GM06990 (cell line): ENCODE measurements around the gene VTI1B.

Source experiments
- DNase-seq: peaks from one replicate; pipeline ENCODE4 v3.0.0-alpha.2; 2011; ENCODE audit not compliant: insufficient read length; ENCODE audit errors: extremely low read depth
- H3K27me3 ChIP-seq: replicated peaks from 2 replicates; pipeline ENCODE4 v1.6.0; 2011; ENCODE audit warnings: low read length; ENCODE audit not compliant: control insufficient read depth, insufficient read depth
- H3K36me3 ChIP-seq: 2 replicates; pipeline ENCODE4 v1.5.1; 2011; ENCODE audit warnings: low read length; ENCODE audit not compliant: control insufficient read depth, insufficient read depth
- H3K4me3 ChIP-seq: replicated peaks from 2 replicates; pipeline ENCODE4 v1.5.1; 2011; ENCODE audit warnings: low read depth, mild to moderate bottlenecking, control low read depth, low read length
- CTCF ChIP-seq: IDR thresholded peaks from 2 replicates; pipeline ENCODE4 v1.5.1; 2011; ENCODE audit warnings: low read length, control low read depth, mild to moderate bottlenecking, inconsistent platforms; ENCODE audit not compliant: insufficient read depth, poor library complexity, severe bottlenecking

VTI1B gene

GRCh38 chr14:67668559-67668958, 5.9 kb downstream of the VTI1B start:
- DNase-seq = peak; percentile 41
- TF ChIP-seq CTCF = no peak

GRCh38 chr14:67666750-67667449, 7.5 kb downstream of the VTI1B start:
- no peaks in the 10 kb centered on the region for H3K27me3 ChIP-seq
- DNase-seq = peak; percentile 20
- H3K4me3 ChIP-seq = no peak overlapping the region
- TF ChIP-seq CTCF = peak; percentile 58
- H3K36me3 ChIP-seq = no peaks in the 10 kb centered on the region

More at GRCh38 chr14:67668559-67668958, 5.9 kb downstream of the VTI1B start:
- H3K27me3 ChIP-seq = no peaks in the 10 kb centered on the region
- H3K4me3 ChIP-seq = no peak overlapping the region
- H3K36me3 ChIP-seq = no peaks in the 10 kb centered on the region

GRCh38 chr14:67665868-67666267, 8.6 kb downstream of the VTI1B start:
- Histone ChIP-seq H3K36me3 (no peaks in the 10 kb centered on the region), H3K4me3 (no peak overlapping the region), H3K27me3 (no peaks in the 10 kb centered on the region)
- no peak for DNase-seq
- no peak for TF ChIP-seq CTCF

- no peak overlapping the region for H3K4me3 ChIP-seq
- no peaks in the 10 kb centered on the region; the same call in 1 of the 2 replicates for H3K36me3 ChIP-seq
- no peak for DNase-seq
- TF ChIP-seq CTCF = no peak
- no peaks in the 10 kb centered on the region for H3K27me3 ChIP-seq
These were observed 10.8 kb downstream of the VTI1B start for GRCh38 chr14:67663633-67664032.

GRCh38 chr14:67653651-67654280, 20.7 kb downstream of the VTI1B start:
- H3K4me3 ChIP-seq = no peak overlapping the region
- no peaks in the 10 kb centered on the region for H3K27me3 ChIP-seq
- no peak for TF ChIP-seq CTCF
- H3K36me3 ChIP-seq = peaks cover 8% of the 10 kb centered on the region
- no peak for DNase-seq

- Histone ChIP-seq H3K4me3 (no peak overlapping the region), H3K36me3 (peaks cover 8% of the 10 kb centered on the region), H3K27me3 (no peaks in the 10 kb centered on the region)
- no peak for TF ChIP-seq CTCF
- DNase-seq = no peak
These were observed 22.2 kb downstream of the VTI1B start for GRCh38 chr14:67652189-67652588.
